ENCODE results near the gene RPRML. TPM values are rescaled to one million over a fixed set of nuclear protein-coding genes. Genes with fewer than 3 reads are reported as not detected.

Gene RPRML
- total and polyA plus RNA-seq, 2 experiments from 2014 or later = not detected

DNA sequence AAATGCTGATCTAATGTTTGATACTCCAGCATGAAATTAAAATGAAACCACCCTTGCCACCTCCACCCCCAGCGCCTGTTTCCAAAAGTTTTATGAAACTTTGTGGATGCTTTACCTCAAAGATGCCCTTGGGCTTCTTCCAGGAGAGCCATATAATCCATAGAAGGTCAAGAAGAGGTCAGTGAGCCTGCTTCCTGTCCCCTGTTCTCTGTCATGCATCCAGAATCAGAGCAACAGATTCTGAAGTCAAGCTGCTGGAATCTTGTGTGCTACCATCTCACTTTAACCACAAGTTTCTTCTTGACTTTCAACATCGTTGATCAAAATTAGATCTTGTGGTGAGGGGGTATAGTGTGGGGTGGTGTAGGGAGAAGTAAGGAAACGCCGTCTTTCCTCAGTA is 47.5 kb downstream of the RPRML start:
- Histone ChIP-seq H3F3A (ENCODE audit: insufficient read depth) (peaks cover 29% of the 10 kb centered on the region), H3K27me3 (replicated peaks; ENCODE audit: insufficient read depth) (no peaks in the 10 kb centered on the region), H3K9ac (no peak overlapping the region), H4K20me1 (ENCODE audit: insufficient read depth) (peaks cover 5% of the 10 kb centered on the region; the same call in 1 of the 2 replicates), H3K27ac (no peak overlapping the region), H2AFZ (no peak overlapping the region), H3K79me2 (ENCODE audit: insufficient read depth) (peaks cover 79% of the 10 kb centered on the region), H3K9me2 (ENCODE audit: insufficient read depth) (no peaks in the 10 kb centered on the region), H3K9me3 (ENCODE audit: low read depth) (no peaks in the 10 kb centered on the region), H3K4me3 (no peak overlapping the region), H3K4me1 (ENCODE audit: insufficient read depth) (peaks cover 17% of the 10 kb centered on the region), H3K4me2 (ENCODE audit: unreplicated experiment) (no peak overlapping the region), H3K36me3 (ENCODE audit: low read depth) (peaks cover 61% of the 10 kb centered on the region)
- in situ Hi-C loops (cut with MboI) = loop anchor here (10.0 kb wide), 1 partner anchor 87 kb away; no protein-coding TSS in a partner anchor
- WGBS, 2 experiments (ENCODE audit: low coverage in 1 of 2, low lambda C conversion rate in 2 of 2, missing lambda C conversion rate in 2 of 2) = 76 to 79% methylated on average over 4 of the region's 4 CpGs
- TF ChIP-seq EZH2phosphoT487 (IDR thresholded peaks at IDR 0.05; ENCODE audit: insufficient read depth, low read depth) (no peak), EZH2 (IDR thresholded peaks at IDR 0.05; ENCODE audit: insufficient read depth, poor library complexity, severe bottlenecking) (no peak)
- no peak for DNase-seq

DNA sequence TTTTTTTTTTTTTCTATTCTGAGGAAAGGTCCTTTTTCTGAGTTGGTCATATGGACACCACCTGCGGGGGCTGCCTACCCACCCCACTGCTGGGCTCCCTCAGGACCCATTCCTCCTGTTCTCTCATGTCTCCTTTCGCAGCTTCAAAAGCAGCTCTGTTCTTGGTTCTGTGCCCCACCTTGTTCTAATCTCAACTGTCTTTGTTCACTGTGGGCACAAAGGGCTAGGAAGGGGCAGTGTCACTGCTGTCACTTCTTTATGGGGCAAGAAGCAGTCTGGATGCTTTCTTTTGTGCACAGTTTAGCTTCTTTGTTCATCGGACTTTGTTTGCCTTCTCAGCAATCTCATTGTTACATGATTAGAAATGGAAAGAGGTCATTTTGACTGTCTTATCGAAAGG is 49.0 kb downstream of the RPRML start:
- peaks cover 48% of the 10 kb centered on the region for H3K36me3 ChIP-seq (ENCODE audit: low read depth)
- peaks cover 91% of the 10 kb centered on the region for H3K79me2 ChIP-seq (ENCODE audit: insufficient read depth)
- no peaks in the 10 kb centered on the region for H3K9me3 ChIP-seq (ENCODE audit: low read depth)
- H3K4me2 ChIP-seq (ENCODE audit: unreplicated experiment) = peak overlapping the region; percentile 51
- no peak overlapping the region for H2AFZ ChIP-seq
- H3K27ac ChIP-seq = peak overlapping the region; percentile 78
- H4K20me1 ChIP-seq (ENCODE audit: insufficient read depth) = peaks cover 12% of the 10 kb centered on the region; the same call in 1 of the 2 replicates
- no peaks in the 10 kb centered on the region for H3K9me2 ChIP-seq (ENCODE audit: insufficient read depth)
- 77 to 86% methylated on average over 4 of the region's 4 CpGs for WGBS, 2 experiments (ENCODE audit: low coverage in 1 of 2, low lambda C conversion rate in 2 of 2, missing lambda C conversion rate in 2 of 2)
- no peak overlapping the region for H3K4me3 ChIP-seq
- peak overlapping the region; percentile 60; the same call in 1 of the 2 replicates for H3K9ac ChIP-seq
- H3K27me3 ChIP-seq (replicated peaks; ENCODE audit: insufficient read depth) = no peaks in the 10 kb centered on the region
- H3K4me1 ChIP-seq (ENCODE audit: insufficient read depth) = peaks cover 24% of the 10 kb centered on the region
- in situ Hi-C loops (cut with MboI) = loop anchor here (10.0 kb wide), 1 partner anchor 85 kb away; no protein-coding TSS in a partner anchor
- peaks cover 24% of the 10 kb centered on the region for H3F3A ChIP-seq (ENCODE audit: insufficient read depth)
- no peak for DNase-seq
- TF ChIP-seq EZH2phosphoT487 (IDR thresholded peaks at IDR 0.05; ENCODE audit: insufficient read depth, low read depth) = no peak
- TF ChIP-seq EZH2 (IDR thresholded peaks at IDR 0.05; ENCODE audit: insufficient read depth, poor library complexity, severe bottlenecking) = no peak

DNA sequence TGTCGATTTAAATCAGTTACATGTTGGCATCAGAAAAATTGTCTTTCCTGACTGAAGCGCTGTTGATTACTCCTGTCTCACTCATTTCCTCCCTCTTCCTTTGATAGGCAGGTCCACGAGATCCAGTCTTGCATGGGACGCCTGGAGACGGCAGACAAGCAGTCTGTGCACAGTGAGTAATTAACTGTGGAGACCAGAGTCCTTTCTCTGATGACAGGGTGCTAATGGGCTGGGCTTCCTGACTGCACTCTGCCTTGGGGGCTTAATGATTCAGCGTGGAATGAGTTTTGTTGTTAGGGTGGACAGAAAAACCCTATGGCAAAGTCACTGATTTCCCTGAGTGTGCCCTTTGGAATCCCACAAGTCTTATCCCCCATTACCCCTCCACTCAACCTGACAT is 49.6 kb downstream of the RPRML start:
- WGBS, 2 experiments (ENCODE audit: low coverage in 1 of 2, low lambda C conversion rate in 2 of 2, missing lambda C conversion rate in 2 of 2) = 2% methylated on average over 6 of the region's 6 CpGs
- Histone ChIP-seq H3K4me2 (ENCODE audit: unreplicated experiment) (peak overlapping the region; percentile 51), H3K4me1 (ENCODE audit: insufficient read depth) (peaks cover 30% of the 10 kb centered on the region), H2AFZ (no peak overlapping the region), H3K9ac (peak overlapping the region; percentile 60), H3K36me3 (ENCODE audit: low read depth) (peaks cover 43% of the 10 kb centered on the region), H3K9me3 (ENCODE audit: low read depth) (no peaks in the 10 kb centered on the region), H3K4me3 (no peak overlapping the region), H3K27me3 (replicated peaks; ENCODE audit: insufficient read depth) (no peaks in the 10 kb centered on the region), H3K79me2 (ENCODE audit: insufficient read depth) (peaks cover 92% of the 10 kb centered on the region), H3K9me2 (ENCODE audit: insufficient read depth) (no peaks in the 10 kb centered on the region), H4K20me1 (ENCODE audit: insufficient read depth) (peaks cover 12% of the 10 kb centered on the region; the same call in 1 of the 2 replicates), H3K27ac (peak overlapping the region; percentile 78), H3F3A (ENCODE audit: insufficient read depth) (peaks cover 23% of the 10 kb centered on the region)
- TF ChIP-seq EZH2 (IDR thresholded peaks at IDR 0.05; ENCODE audit: insufficient read depth, poor library complexity, severe bottlenecking) (no peak), EZH2phosphoT487 (IDR thresholded peaks at IDR 0.05; ENCODE audit: insufficient read depth, low read depth) (0 out of 2 replicates have a peak, but pooled peaks have one; percentile 26)
- DNase-seq = peak; percentile 89
- in situ Hi-C loops (cut with MboI) = no loop called here

DNA sequence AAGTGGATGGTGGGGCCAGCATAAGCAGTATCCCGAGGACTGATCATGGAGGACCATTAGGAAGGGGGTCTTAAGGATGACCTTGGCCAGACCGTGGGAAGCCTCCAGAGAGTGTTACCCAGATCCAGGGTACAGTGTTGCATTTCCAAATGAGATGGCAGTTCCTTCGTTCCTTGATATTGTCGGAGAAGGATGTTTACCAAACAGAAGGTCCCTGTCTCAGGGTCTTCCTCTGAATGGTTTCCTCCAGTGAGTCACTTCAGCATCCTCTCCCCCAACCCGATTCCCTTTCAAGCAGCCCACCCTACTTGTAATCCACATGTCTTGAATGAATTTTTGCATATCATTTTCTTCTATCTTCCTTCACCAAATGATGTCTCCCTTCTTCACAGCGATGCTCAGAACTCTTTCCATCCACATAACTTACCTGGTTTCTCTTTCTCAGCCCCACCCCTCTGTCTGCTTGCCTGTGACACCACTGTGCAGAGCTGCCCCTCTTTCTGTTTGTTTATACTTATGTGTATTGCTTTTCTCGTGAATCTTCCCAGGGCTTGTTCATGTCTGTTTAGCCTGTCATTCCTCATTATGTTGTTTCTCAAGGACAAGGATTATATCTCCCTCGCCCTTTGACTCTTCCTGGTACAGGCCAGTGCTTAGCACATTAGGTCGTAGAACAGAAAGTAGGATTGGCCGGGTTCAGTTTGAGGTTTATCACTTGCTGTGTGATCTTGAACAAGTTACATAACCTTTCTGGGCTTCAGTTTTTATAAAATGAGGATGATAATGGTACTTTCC is 50.4 kb downstream of the RPRML start:
- WGBS, 2 experiments (ENCODE audit: low coverage in 1 of 2, low lambda C conversion rate in 2 of 2, missing lambda C conversion rate in 2 of 2) = 85 to 87% methylated on average over 10 of the region's 10 CpGs
- H2AFZ ChIP-seq = no peak overlapping the region
- in situ Hi-C loops (cut with MboI) = no loop called here
- peaks cover 23% of the 10 kb centered on the region for H3F3A ChIP-seq (ENCODE audit: insufficient read depth)
- no peaks in the 10 kb centered on the region for H3K27me3 ChIP-seq (replicated peaks; ENCODE audit: insufficient read depth)
- H3K4me1 ChIP-seq (ENCODE audit: insufficient read depth) = peaks cover 37% of the 10 kb centered on the region
- peak overlapping the region; percentile 51 for H3K4me2 ChIP-seq (ENCODE audit: unreplicated experiment)
- H3K36me3 ChIP-seq (ENCODE audit: low read depth) = peaks cover 35% of the 10 kb centered on the region
- H3K79me2 ChIP-seq (ENCODE audit: insufficient read depth) = peaks cover 92% of the 10 kb centered on the region
- no peak overlapping the region for H3K4me3 ChIP-seq
- H3K27ac ChIP-seq = peak overlapping the region; percentile 78
- H4K20me1 ChIP-seq (ENCODE audit: insufficient read depth) = peaks cover 12% of the 10 kb centered on the region; the same call in 1 of the 2 replicates
- DNase-seq = no peak
- TF ChIP-seq EZH2 (IDR thresholded peaks at IDR 0.05; ENCODE audit: insufficient read depth, poor library complexity, severe bottlenecking) (no peak), EZH2phosphoT487 (IDR thresholded peaks at IDR 0.05; ENCODE audit: insufficient read depth, low read depth) (no peak)
- H3K9ac ChIP-seq = peak overlapping the region; percentile 60
- H3K9me3 ChIP-seq (ENCODE audit: low read depth) = no peaks in the 10 kb centered on the region
- no peaks in the 10 kb centered on the region for H3K9me2 ChIP-seq (ENCODE audit: insufficient read depth)

Small RNA genes lying within 50 kb of the gene (microRNA-seq; reads per million reads assigned to microRNA genes)
- gene MIR5089 (ENCODE audit: borderline number of aligned reads) = not detected

Small RNA genes lying within 50 kb of the gene (small RNA-seq; reads per million reads assigned to genes)
- not detected for gene MIR5089 (ENCODE audit: low read depth, low replicate concordance)

Other genes with a start within 250 kb of the RPRML start
- 1.5 and 3.0 TPM in 2 replicates for gene WNT3, start 160.6 kb downstream of the RPRML start, total RNA-seq (2014; rRNA removed; shearing (Covaris generic))
- gene WNT3, start 160.6 kb downstream of the RPRML start, polyA plus RNA-seq (2016; fragmentation: Nextera tagmentation; extraction: Ambion mirVana) = 1.7 and 2.1 TPM in 2 replicates
- not detected in 2 replicates for gene WNT9B, start 127.7 kb downstream of the RPRML start, total RNA-seq (2014; rRNA removed; shearing (Covaris generic))
- not detected in 2 replicates for gene WNT9B, start 127.7 kb downstream of the RPRML start, polyA plus RNA-seq (2016; fragmentation: Nextera tagmentation; extraction: Ambion mirVana)
- 47.9 and 48.1 TPM in 2 replicates for gene GOSR2, start 56.1 kb downstream of the RPRML start, total RNA-seq (2014; rRNA removed; shearing (Covaris generic))
- 61.4 and 67.1 TPM in 2 replicates for gene GOSR2, start 56.1 kb downstream of the RPRML start, polyA plus RNA-seq (2016; fragmentation: Nextera tagmentation; extraction: Ambion mirVana)
- gene CDC27, start 210.0 kb upstream of the RPRML start, total RNA-seq (2014; rRNA removed; shearing (Covaris generic)) = 66.1 and 91.5 TPM in 2 replicates
- gene CDC27, start 210.0 kb upstream of the RPRML start, polyA plus RNA-seq (2016; fragmentation: Nextera tagmentation; extraction: Ambion mirVana) = 106 and 113 TPM in 2 replicates
- gene MYL4, start 230.1 kb upstream of the RPRML start, total RNA-seq (2014; rRNA removed; shearing (Covaris generic)) = not detected in 2 replicates
- gene MYL4, start 230.1 kb upstream of the RPRML start, polyA plus RNA-seq (2016; fragmentation: Nextera tagmentation; extraction: Ambion mirVana) = 0.87 TPM in 1 of 2 replicates, not detected in the other